Hepatocyte (in vitro differentiated cells): ENCODE results near the gene CCDC148. TPM values are rescaled to one million over a fixed set of nuclear protein-coding genes. Genes with fewer than 3 reads are reported as not detected.

ENCODE experiments used
- DNase-seq: peaks from one replicate; pipeline ENCODE4 v3.0.0-alpha.2; 2016; ENCODE audit warnings: low spot score
- H2AFZ ChIP-seq: fragments of 200-600 bp; sonication (generic); 2 replicates; pipeline ENCODE4 v1.6.0; 2016; ENCODE audit warnings: antibody characterized with exemption, mild to moderate bottlenecking
- H3K27ac ChIP-seq: fragments of 200-600 bp; sonication (generic); 2 replicates; pipeline ENCODE4 v1.5.1; 2016; ENCODE audit warnings: mild to moderate bottlenecking
- H3K27me3 ChIP-seq: fragments of 200-600 bp; sonication (generic); 2 replicates; pipeline ENCODE4 v1.6.1; 2016
- H3K36me3 ChIP-seq: fragments of 200-600 bp; sonication (generic); replicated peaks from 2 replicates; pipeline ENCODE4 v1.5.1; 2016; ENCODE audit warnings: low read depth; ENCODE audit not compliant: insufficient read depth
- H3K4me1 ChIP-seq: fragments of 200-600 bp; sonication (generic); 2 replicates; pipeline ENCODE4 v1.5.1; 2016; ENCODE audit warnings: mild to moderate bottlenecking, moderate library complexity; ENCODE audit not compliant: insufficient read depth
- H3K4me2 ChIP-seq: fragments of 200-600 bp; sonication (generic); 2 replicates; pipeline ENCODE4 v1.6.0; 2016
- H3K4me3 ChIP-seq: fragments of 200-600 bp; sonication (generic); 2 replicates; pipeline ENCODE4 v1.5.1; 2016; ENCODE audit warnings: mild to moderate bottlenecking
- H3K79me2 ChIP-seq: fragments of 200-600 bp; sonication (generic); 2 replicates; pipeline ENCODE4 v1.6.0; 2017; ENCODE audit warnings: mild to moderate bottlenecking
- H3K9me2 ChIP-seq: fragments of 200-600 bp; sonication (generic); replicated peaks from 2 replicates; pipeline ENCODE4 v1.6.0; 2017; ENCODE audit warnings: mild to moderate bottlenecking; ENCODE audit not compliant: insufficient read depth
- H3K9me3 ChIP-seq: fragments of 200-600 bp; sonication (generic); 2 replicates; pipeline ENCODE4 v1.5.1; 2016; ENCODE audit warnings: low read depth, mild to moderate bottlenecking
- H4K20me1 ChIP-seq: fragments of 200-600 bp; sonication (generic); 2 replicates; pipeline ENCODE4 v1.6.0; 2016; ENCODE audit warnings: mild to moderate bottlenecking; ENCODE audit not compliant: insufficient read depth, poor library complexity, severe bottlenecking
- EZH2 ChIP-seq: fragments of 200-600 bp; sonication (generic); IDR thresholded peaks from 2 replicates; pipeline ENCODE4 v1.6.1; 2016; ENCODE audit warnings: antibody characterized with exemption, mild to moderate bottlenecking, borderline replicate concordance
- EZH2phosphoT487 ChIP-seq: fragments of 200-600 bp; sonication (generic); IDR thresholded peaks from one replicate; pipeline ENCODE4 v1.6.1; 2018; ENCODE audit warnings: antibody characterized with exemption, mild to moderate bottlenecking, low read depth, moderate library complexity; ENCODE audit not compliant: unreplicated experiment, severe bottlenecking
- WGBS: methylation state at CpG from one replicate; pipeline ENCODE4 v1.1.6; 2016; ENCODE audit warnings: low lambda C conversion rate; ENCODE audit errors: missing lambda C conversion rate; 5-methylcytosine and 5-hydroxymethylcytosine counted together
- polyA plus RNA-seq: library from polyadenylated mRNA; unstranded; fragments of >200 nt; fragmentation: Nextera tagmentation; extraction: Ambion mirVana; gene quantifications from 2 replicates; pipeline ENCODE4 v1.2.1, GENCODE V29; 2016
- total RNA-seq: library from RNA; depleted of rRNA; stranded (reverse); fragments of >200 nt; gene quantifications from 2 replicates; pipeline ENCODE4 v1.2.3, GENCODE V29; 2014
- TF ChIP-seq, protein P1 (sequence below): fragments of 200-600 bp; sonication (generic); IDR thresholded peaks from 2 replicates; pipeline ENCODE4 v1.5.1; 2016; ENCODE audit warnings: antibody characterized with exemption, mild to moderate bottlenecking; ENCODE audit not compliant: poor library complexity

The CCDC148 gene
- total and polyA plus RNA-seq, 2 experiments from 2014 or later: 0.62 to 2.2 TPM

DNA sequence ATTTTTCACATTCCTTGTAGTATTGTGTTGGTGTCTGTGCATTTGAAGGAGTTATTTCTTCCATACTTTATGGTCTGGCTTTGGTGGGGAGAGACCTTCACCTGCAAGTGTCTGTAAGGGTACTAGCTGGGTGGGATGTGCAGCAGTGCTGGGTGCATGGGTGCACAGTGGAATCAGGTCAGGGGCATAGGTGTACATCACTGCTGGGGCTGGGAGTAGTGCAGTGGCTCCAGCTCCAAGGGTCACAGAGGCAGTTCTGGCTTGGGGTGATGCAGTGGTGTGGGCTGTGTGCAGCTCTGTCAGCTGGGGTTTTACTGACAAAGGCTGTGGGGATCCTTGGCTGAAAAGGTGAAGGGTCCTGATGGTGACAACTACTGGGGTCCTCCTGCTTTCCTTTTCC is 44.8 kb downstream of the CCDC148 start:
- H4K20me1 ChIP-seq: no peaks in the 10 kb centered on the region
- H3K4me2 ChIP-seq: no peak overlapping the region
- no peaks in the 10 kb centered on the region for H3K27me3 ChIP-seq
- TF ChIP-seq, protein P1, sequence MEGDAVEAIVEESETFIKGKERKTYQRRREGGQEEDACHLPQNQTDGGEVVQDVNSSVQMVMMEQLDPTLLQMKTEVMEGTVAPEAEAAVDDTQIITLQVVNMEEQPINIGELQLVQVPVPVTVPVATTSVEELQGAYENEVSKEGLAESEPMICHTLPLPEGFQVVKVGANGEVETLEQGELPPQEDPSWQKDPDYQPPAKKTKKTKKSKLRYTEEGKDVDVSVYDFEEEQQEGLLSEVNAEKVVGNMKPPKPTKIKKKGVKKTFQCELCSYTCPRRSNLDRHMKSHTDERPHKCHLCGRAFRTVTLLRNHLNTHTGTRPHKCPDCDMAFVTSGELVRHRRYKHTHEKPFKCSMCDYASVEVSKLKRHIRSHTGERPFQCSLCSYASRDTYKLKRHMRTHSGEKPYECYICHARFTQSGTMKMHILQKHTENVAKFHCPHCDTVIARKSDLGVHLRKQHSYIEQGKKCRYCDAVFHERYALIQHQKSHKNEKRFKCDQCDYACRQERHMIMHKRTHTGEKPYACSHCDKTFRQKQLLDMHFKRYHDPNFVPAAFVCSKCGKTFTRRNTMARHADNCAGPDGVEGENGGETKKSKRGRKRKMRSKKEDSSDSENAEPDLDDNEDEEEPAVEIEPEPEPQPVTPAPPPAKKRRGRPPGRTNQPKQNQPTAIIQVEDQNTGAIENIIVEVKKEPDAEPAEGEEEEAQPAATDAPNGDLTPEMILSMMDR: no peak
- TF ChIP-seq EZH2: no peak
- no peak for TF ChIP-seq EZH2phosphoT487
- H3K27ac ChIP-seq: no peak overlapping the region
- no peaks in the 10 kb centered on the region for H3K4me1 ChIP-seq
- no peak for DNase-seq
- no peak overlapping the region for H2AFZ ChIP-seq
- no peaks in the 10 kb centered on the region for H3K36me3 ChIP-seq
- H3K79me2 ChIP-seq: no peaks in the 10 kb centered on the region
- no peak overlapping the region for H3K4me3 ChIP-seq
- no peaks in the 10 kb centered on the region for H3K9me2 ChIP-seq
- H3K9me3 ChIP-seq: peaks cover 7% of the 10 kb centered on the region

DNA sequence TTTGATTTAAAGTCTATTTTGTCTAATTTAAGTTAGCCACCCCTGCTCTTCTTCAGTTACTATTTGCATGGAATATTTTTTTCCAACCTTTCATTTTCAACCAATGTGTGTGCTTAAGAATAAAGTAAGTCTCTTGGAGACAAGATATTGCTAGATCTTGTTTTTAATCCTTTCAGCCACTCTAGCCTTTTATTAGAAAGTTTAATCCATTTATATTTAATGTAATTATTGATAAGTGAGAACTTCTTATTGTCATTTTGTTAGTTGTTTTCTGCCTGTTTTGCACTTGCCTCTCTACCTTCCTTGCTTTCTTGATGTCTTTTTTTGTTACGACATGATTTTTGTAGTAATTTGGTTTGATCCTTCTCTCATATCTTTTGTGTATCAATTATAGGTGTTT is 46.4 kb downstream of the CCDC148 start:
- no peaks in the 10 kb centered on the region for H4K20me1 ChIP-seq
- WGBS: 100% methylated on average over 1 of the region's 1 CpG
- no peaks in the 10 kb centered on the region for H3K36me3 ChIP-seq
- H3K27ac ChIP-seq: no peak overlapping the region
- H3K4me3 ChIP-seq: no peak overlapping the region
- no peaks in the 10 kb centered on the region for H3K4me1 ChIP-seq
- TF ChIP-seq EZH2: no peak
- no peak for TF ChIP-seq EZH2phosphoT487
- TF ChIP-seq, protein P1: no peak
- H3K9me3 ChIP-seq: peaks cover 7% of the 10 kb centered on the region
- no peak for DNase-seq
- H3K9me2 ChIP-seq: no peaks in the 10 kb centered on the region
- no peaks in the 10 kb centered on the region for H3K27me3 ChIP-seq
- H3K79me2 ChIP-seq: no peaks in the 10 kb centered on the region
- no peak overlapping the region for H3K4me2 ChIP-seq
- H2AFZ ChIP-seq: no peak overlapping the region

DNA sequence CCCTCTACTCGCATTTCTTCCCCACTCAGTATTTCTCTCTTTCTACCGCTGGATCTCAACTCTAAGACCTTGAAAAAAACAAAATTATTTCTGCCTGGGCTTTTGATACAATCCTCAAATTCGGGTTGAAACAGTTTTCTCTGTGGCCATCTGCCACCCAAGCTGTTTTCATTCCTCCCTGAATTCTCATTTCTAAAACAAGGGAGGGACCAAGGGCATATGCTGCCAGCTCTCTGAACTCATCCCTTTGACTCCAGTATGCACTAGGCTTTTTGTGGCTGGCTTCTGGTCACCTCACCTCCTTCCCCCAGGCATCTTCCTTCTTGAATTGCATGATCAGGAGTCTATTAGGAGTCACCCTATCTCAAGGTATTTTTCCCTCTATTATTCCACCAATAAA is 49.5 kb downstream of the CCDC148 start:
- no peaks in the 10 kb centered on the region for H3K79me2 ChIP-seq
- H3K4me3 ChIP-seq: no peak overlapping the region
- peaks cover 7% of the 10 kb centered on the region for H3K9me3 ChIP-seq
- H3K4me2 ChIP-seq: no peak overlapping the region
- WGBS: 82% methylated on average over 3 of the region's 3 CpGs
- no peaks in the 10 kb centered on the region for H3K9me2 ChIP-seq
- H2AFZ ChIP-seq: no peak overlapping the region
- DNase-seq: no peak
- TF ChIP-seq EZH2phosphoT487 (no peak), EZH2 (no peak)
- TF ChIP-seq, protein P1: no peak
- H4K20me1 ChIP-seq: no peaks in the 10 kb centered on the region
- no peaks in the 10 kb centered on the region for H3K27me3 ChIP-seq
- no peaks in the 10 kb centered on the region for H3K4me1 ChIP-seq
- H3K27ac ChIP-seq: no peak overlapping the region
- H3K36me3 ChIP-seq: no peaks in the 10 kb centered on the region

DNA sequence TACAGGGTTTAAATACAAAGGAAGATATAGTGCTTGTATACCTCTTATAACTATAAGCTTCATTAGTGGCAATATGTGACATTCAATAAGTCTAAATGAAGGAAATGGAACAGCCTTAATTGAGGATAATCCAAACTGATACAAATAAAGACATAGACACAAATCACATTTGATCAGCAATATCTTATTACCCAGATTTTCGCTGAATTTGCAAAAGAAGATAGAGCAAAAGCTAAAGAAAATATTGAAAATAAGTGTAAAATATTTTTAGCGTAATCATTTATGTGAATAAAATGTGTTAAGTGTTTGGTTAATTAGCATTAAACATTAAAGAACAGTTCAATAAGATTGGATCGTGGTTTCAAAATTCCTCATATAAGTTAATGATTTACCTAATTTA is 51.2 kb downstream of the CCDC148 start:
- Histone ChIP-seq H3K9me2 (no peaks in the 10 kb centered on the region), H3K36me3 (no peaks in the 10 kb centered on the region), H3K4me1 (no peaks in the 10 kb centered on the region), H3K4me3 (no peak overlapping the region), H3K9me3 (peaks cover 2% of the 10 kb centered on the region), H2AFZ (no peak overlapping the region), H3K79me2 (no peaks in the 10 kb centered on the region), H3K4me2 (no peak overlapping the region), H3K27ac (no peak overlapping the region), H4K20me1 (no peaks in the 10 kb centered on the region), H3K27me3 (no peaks in the 10 kb centered on the region)
- TF ChIP-seq EZH2: no peak
- TF ChIP-seq EZH2phosphoT487: no peak
- TF ChIP-seq, protein P1: no peak
- 97% methylated on average over 3 of the region's 3 CpGs for WGBS
- no peak for DNase-seq
